Liver (tissue), 9 donors: Measurements from ENCODE around the gene CDH26. TPM values are rescaled to one million over a fixed set of nuclear protein-coding genes. Genes with fewer than 3 reads are reported as not detected.

ENCODE experiments used
- DNase-seq: peaks from one replicate; pipeline ENCODE4 v3.0.0-alpha.2; 2017; ENCODE audit warnings: low spot score
- H3K27ac ChIP-seq, 2 donors: one replicate each; pipeline ENCODE4 v1.7.0; 2013; ENCODE audit warnings: inconsistent platforms in 2 of 2, low read length in 2 of 2, control low read depth in 1 of 2, low read depth in 1 of 2, mild to moderate bottlenecking in 1 of 2
- H3K27me3 ChIP-seq, 4 donors: one replicate each; pipeline versions ENCODE4 v1.6.1 to v1.7.0; 2013; ENCODE audit warnings: low read length in 3 of 4, inconsistent platforms in 1 of 4, mild to moderate bottlenecking in 1 of 4, moderate library complexity in 1 of 4; ENCODE audit not compliant: control insufficient read depth in 4 of 4, insufficient read depth in 4 of 4
- H3K36me3 ChIP-seq, 4 donors: one replicate each; pipeline versions ENCODE4 v1.6.1 to v1.7.0; 2013; ENCODE audit warnings: low read length in 3 of 4, mild to moderate bottlenecking in 3 of 4, low read depth in 1 of 4, moderate library complexity in 1 of 4; ENCODE audit not compliant: control insufficient read depth in 4 of 4, insufficient read depth in 3 of 4
- H3K4me1 ChIP-seq, 4 donors: one replicate each; pipeline versions ENCODE4 v1.6.1 to v1.7.0; 2013; ENCODE audit warnings: low read length in 3 of 4, mild to moderate bottlenecking in 3 of 4, moderate library complexity in 1 of 4; ENCODE audit not compliant: control insufficient read depth in 4 of 4, insufficient read depth in 4 of 4
- H3K4me3 ChIP-seq, 3 donors: one replicate each; pipeline versions ENCODE4 v1.6.1 to v1.7.0; 2013; ENCODE audit warnings: low read length in 3 of 3, control low read depth in 1 of 3, low read depth in 1 of 3, mild to moderate bottlenecking in 1 of 3
- H3K9ac ChIP-seq, 2 donors: one replicate each; pipeline ENCODE4 v1.7.0; 2013; ENCODE audit warnings: low read length in 2 of 2, mild to moderate bottlenecking in 2 of 2, moderate library complexity in 2 of 2, control low read depth in 1 of 2, low read depth in 1 of 2
- H3K9me3 ChIP-seq, 4 donors: one replicate each; pipeline versions ENCODE4 v1.6.1 to v1.7.0; 2013; ENCODE audit warnings: low read length in 3 of 4; ENCODE audit not compliant: control insufficient read depth in 4 of 4
- ATF3 ChIP-seq: IDR thresholded peaks from 2 replicates; pipeline ENCODE4 v1.6.1; 2016; ENCODE audit warnings: antibody characterized with exemption
- CTCF ChIP-seq: fragments of 150-350 bp; IDR thresholded peaks from 2 replicates; pipeline ENCODE4 v1.5.1; 2017; ENCODE audit warnings: improper control_type of control experiment, low read depth, low read length; ENCODE audit not compliant: missing input control
- EGR1 ChIP-seq, 2 donors: IDR thresholded peaks; 2 replicates each; pipeline ENCODE4 v1.6.1; 2016 to 2018; ENCODE audit warnings: antibody characterized with exemption in 2 of 2, low read depth in 2 of 2
- FOXA1 ChIP-seq: IDR thresholded peaks from 2 replicates; pipeline ENCODE4 v1.6.1; 2016; ENCODE audit warnings: antibody characterized with exemption
- FOXA2 ChIP-seq: IDR thresholded peaks from 2 replicates; pipeline ENCODE4 v1.6.1; 2016; ENCODE audit warnings: antibody characterized with exemption
- GABPA ChIP-seq, 2 donors: IDR thresholded peaks in 1 of 2; conservative IDR thresholded peaks in 1 of 2; 2 replicates each; pipeline ENCODE4 v1.6.1; 2016; ENCODE audit warnings: antibody characterized with exemption in 2 of 2, mild to moderate bottlenecking in 1 of 2, moderate library complexity in 1 of 2
- HNF4A ChIP-seq, 2 donors: conservative IDR thresholded peaks; 2 replicates each; pipeline ENCODE4 v1.6.1; 2016; ENCODE audit warnings: antibody characterized with exemption in 2 of 2, mild to moderate bottlenecking in 2 of 2
- HNF4G ChIP-seq: IDR thresholded peaks from 2 replicates; pipeline ENCODE4 v1.6.1; 2016; ENCODE audit warnings: antibody characterized with exemption
- JUND ChIP-seq, 2 donors: IDR thresholded peaks; 2 replicates each; pipeline ENCODE4 v1.6.1; 2016; ENCODE audit warnings: antibody characterized with exemption in 2 of 2
- MAX ChIP-seq: IDR thresholded peaks from 2 replicates; pipeline ENCODE4 v1.6.1; 2016; ENCODE audit warnings: antibody characterized with exemption
- NR2F2 ChIP-seq: IDR thresholded peaks from 2 replicates; pipeline ENCODE4 v1.6.1; 2016; ENCODE audit warnings: antibody characterized with exemption
- RAD21 ChIP-seq, 2 donors: IDR thresholded peaks; 2 replicates each; pipeline ENCODE4 v1.6.1; 2016; ENCODE audit warnings: antibody characterized with exemption in 2 of 2, mild to moderate bottlenecking in 2 of 2
- REST ChIP-seq: IDR thresholded peaks from 2 replicates; pipeline ENCODE4 v1.6.1; 2016; ENCODE audit warnings: antibody characterized with exemption, mild to moderate bottlenecking
- RXRA ChIP-seq, 2 donors: IDR thresholded peaks; 2 replicates each; pipeline ENCODE4 v1.6.1; 2017 to 2018; ENCODE audit warnings: antibody characterized with exemption in 2 of 2, mild to moderate bottlenecking in 1 of 2
- SP1 ChIP-seq: IDR thresholded peaks from 2 replicates; pipeline ENCODE4 v1.6.1; 2018; ENCODE audit warnings: antibody characterized with exemption, mild to moderate bottlenecking
- TAF1 ChIP-seq: conservative IDR thresholded peaks from 2 replicates; pipeline ENCODE4 v1.6.1; 2016; ENCODE audit warnings: antibody characterized with exemption, mild to moderate bottlenecking
- YY1 ChIP-seq: IDR thresholded peaks from 2 replicates; pipeline ENCODE4 v1.6.1; 2016; ENCODE audit warnings: antibody characterized with exemption, mild to moderate bottlenecking
- ZBTB33 ChIP-seq: IDR thresholded peaks from 2 replicates; pipeline ENCODE4 v1.6.1; 2016; ENCODE audit warnings: antibody characterized with exemption
- WGBS: extraction: QIAGEN DNeasy Blood & Tissue Kit; methylation state at CpG from one replicate; pipeline ENCODE4 v1.1.7; 2013; 5-methylcytosine and 5-hydroxymethylcytosine counted together
- polyA plus RNA-seq, 2 donors: library from polyadenylated mRNA; stranded (reverse) in 1 of 2; unstranded in 1 of 2; fragments of 200-250 nt in 1 of 2; fragments of >200 nt in 1 of 2; fragmentation: Nextera tagmentation in 1 of 2; extraction: Ambion mirVana in 1 of 2; gene quantifications; one replicate each; pipeline versions ENCODE4 v1.2.1 to v1.2.3, GENCODE V29; 2013 to 2015
- total RNA-seq, 2 donors: library from RNA; depleted of rRNA; stranded (reverse); fragments of >200 nt; gene quantifications; one replicate each; pipeline ENCODE4 v1.2.3, GENCODE V29; 2014
- donor health status: healthy.
- donor health status: healthy.
- donor health status: healthy.
- donor health status: healthy.
- donor health status: healthy.

Gene CDH26
- total and polyA plus RNA-seq, 4 donors: 0.03 to 0.70 (median 0.43) TPM

- Histone ChIP-seq H3K27me3 (peaks cover under 1 to 22% (median 10%) of the 10 kb centered on the region in 4 donors), H3K4me3 (no peak overlapping the region), H3K9ac (no peak overlapping the region), H3K36me3 (no peaks in the 10 kb centered on the region), H3K9me3 (no peaks in the 10 kb centered on the region), H3K27ac (no peak overlapping the region), H3K4me1 (peaks cover 0 to 3% (median 1%) of the 10 kb centered on the region in 4 donors)
- no peak for DNase-seq
- WGBS: 87% methylated on average over 2 of the region's 2 CpGs
- TF ChIP-seq ZBTB33: no peak
- no peak for TF ChIP-seq FOXA1
- no peak for TF ChIP-seq CTCF
- no peak for TF ChIP-seq NR2F2
- TF ChIP-seq REST: no peak
- no peak for TF ChIP-seq ATF3
- no peak for TF ChIP-seq MAX
- TF ChIP-seq RXRA (IDR thresholded peaks at IDR 0.05): no peak
- no peak for TF ChIP-seq HNF4A (conservative IDR thresholded peaks at IDR 0.05)
- TF ChIP-seq JUND (IDR thresholded peaks at IDR 0.05): no peak
- no peak for TF ChIP-seq HNF4G
- no peak for TF ChIP-seq FOXA2
- TF ChIP-seq GABPA (IDR thresholded peaks at IDR 0.05 in 1 of 2, conservative IDR thresholded peaks at IDR 0.05 in 1 of 2): no peak
- no peak for TF ChIP-seq EGR1 (IDR thresholded peaks at IDR 0.05; ENCODE audit: low read depth in 2 of 2)
- no peak for TF ChIP-seq TAF1
- no peak for TF ChIP-seq YY1
- no peak for TF ChIP-seq RAD21 (IDR thresholded peaks at IDR 0.05)
- no peak for TF ChIP-seq SP1
These were observed 3.2 kb downstream of the CDH26 start for GRCh38 chr20:59961423-59961822.
